IPS-15b (cell line): ENCODE measurements around the gene R3HCC1L.

Experiments used
- H3K27me3 ChIP-seq: one replicate; pipeline ENCODE4 v1.6.1; 2013; ENCODE audit warnings: low read length; ENCODE audit not compliant: control insufficient read depth, insufficient read depth
- H3K36me3 ChIP-seq: one replicate; pipeline ENCODE4 v1.6.1; 2013; ENCODE audit warnings: low read length; ENCODE audit not compliant: control insufficient read depth, insufficient read depth
- H3K4me1 ChIP-seq: one replicate; pipeline ENCODE4 v1.6.1; 2013; ENCODE audit warnings: mild to moderate bottlenecking, low read length; ENCODE audit not compliant: control insufficient read depth, insufficient read depth
- H3K4me3 ChIP-seq: one replicate; pipeline ENCODE4 v1.5.1; 2013; ENCODE audit warnings: low read depth, low read length
- H3K9ac ChIP-seq: one replicate; pipeline ENCODE4 v1.6.1; 2013; ENCODE audit warnings: low read depth, mild to moderate bottlenecking, low read length
- H3K9me3 ChIP-seq: one replicate; pipeline ENCODE4 v1.6.1; 2013; ENCODE audit warnings: mild to moderate bottlenecking, low read length; ENCODE audit not compliant: control insufficient read depth, insufficient read depth

R3HCC1L gene

DNA sequence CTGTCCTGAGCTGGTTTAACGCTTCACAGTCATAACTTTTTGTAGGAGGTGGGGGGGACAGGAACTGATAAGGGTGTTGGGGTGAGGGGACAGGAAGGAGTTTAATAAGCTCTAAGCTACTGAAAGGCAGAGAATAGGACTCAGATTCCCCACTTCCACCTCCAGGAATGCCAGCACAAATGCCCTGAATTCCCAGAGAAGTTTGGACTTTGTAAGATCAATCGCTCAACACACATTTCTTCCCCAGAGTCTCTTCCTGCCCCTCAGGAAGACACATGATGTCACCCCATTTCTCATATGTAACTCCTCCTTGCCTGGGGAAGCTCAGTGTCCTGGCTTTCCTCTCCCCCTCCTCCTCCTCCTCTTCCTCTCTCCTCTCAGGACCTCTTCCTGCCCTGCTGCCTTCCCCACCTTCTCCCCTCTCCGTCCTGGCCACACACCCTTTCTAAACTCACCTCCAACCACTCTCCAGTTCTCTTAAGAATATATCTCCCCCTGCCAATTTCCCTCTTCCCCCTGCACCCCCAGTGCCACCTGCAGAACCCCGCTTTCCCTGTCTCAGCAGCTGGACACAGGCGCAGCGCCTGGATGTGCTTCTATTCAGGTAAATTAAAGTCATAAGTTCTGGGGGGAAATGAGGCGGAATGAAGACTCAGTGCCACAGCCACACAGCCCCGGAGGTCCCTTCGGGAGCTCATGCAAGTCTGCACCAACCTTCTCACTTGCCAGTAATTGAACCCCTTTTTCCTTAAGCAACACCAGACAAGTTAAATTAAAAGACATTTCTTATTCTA lies 138.8 kb downstream of the R3HCC1L start:
- Histone ChIP-seq H3K9ac (no peak overlapping the region), H3K4me1 (peaks cover 9% of the 10 kb centered on the region), H3K9me3 (no peaks in the 10 kb centered on the region), H3K27me3 (no peaks in the 10 kb centered on the region), H3K4me3 (no peak overlapping the region), H3K36me3 (no peaks in the 10 kb centered on the region)

DNA sequence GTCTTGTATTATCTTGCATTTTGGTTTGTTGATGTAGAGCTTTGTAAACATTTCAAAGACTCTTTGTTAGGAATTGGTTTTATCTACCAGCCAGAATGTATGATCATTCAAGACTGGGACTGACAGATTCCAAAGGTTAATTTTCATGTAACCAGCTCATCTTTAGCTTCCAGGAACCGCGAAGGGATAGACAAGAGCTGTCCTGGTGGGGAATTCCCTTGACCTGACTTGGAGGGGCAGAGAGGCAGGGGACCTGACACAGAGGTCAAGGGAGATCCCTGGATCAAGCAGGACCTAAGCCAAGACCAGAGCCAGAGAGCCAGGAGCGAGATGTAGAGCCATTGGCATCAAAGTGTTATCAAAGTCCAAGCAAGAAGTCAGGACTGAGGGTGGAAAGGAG lies 140.1 kb downstream of the R3HCC1L start:
- no peaks in the 10 kb centered on the region for H3K27me3 ChIP-seq
- H3K9me3 ChIP-seq = no peaks in the 10 kb centered on the region
- peaks cover 9% of the 10 kb centered on the region for H3K4me1 ChIP-seq
- H3K36me3 ChIP-seq = no peaks in the 10 kb centered on the region
- H3K4me3 ChIP-seq = no peak overlapping the region
- H3K9ac ChIP-seq = no peak overlapping the region

DNA sequence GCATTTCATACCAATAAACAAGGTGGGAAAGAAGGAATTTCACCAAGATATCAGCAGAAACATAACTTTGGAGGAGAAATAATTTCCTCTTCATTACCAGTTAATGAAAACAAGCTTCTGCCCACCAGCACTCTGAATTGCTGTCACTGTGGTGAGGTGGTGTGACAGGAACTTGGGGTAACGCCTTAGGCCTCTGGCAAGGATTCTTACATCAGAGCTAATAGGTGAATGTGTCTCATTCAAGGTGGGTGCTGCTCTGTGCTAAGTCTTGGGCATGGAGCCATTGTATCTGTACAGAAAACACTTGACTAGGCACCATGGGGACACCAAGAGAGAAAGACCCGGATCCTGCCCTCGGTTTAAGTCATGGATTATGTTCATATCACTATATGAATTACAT lies 141.9 kb downstream of the R3HCC1L start:
- H3K9ac ChIP-seq = no peak overlapping the region
- H3K27me3 ChIP-seq = no peaks in the 10 kb centered on the region
- no peak overlapping the region for H3K4me3 ChIP-seq
- no peaks in the 10 kb centered on the region for H3K9me3 ChIP-seq
- H3K4me1 ChIP-seq = peaks cover 4% of the 10 kb centered on the region
- no peaks in the 10 kb centered on the region for H3K36me3 ChIP-seq

DNA sequence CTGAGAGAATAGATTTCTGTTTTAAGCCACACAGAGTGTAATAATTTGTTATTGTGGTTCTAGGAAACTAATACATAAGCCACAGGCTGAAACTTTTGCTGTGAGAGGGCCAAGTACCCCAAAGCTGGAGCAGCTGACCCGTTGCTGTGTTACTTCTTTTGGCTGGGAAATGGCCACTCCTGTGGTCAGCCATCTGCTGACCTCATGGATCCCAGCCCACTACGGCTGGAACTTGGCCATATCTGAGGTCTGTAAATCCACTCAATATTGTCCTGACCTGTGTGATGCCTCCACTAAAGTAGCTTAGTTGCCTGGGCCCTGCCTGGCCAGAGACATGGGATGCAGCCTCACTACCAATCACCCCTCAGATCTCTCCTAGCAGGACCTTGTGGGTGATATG lies 151.0 kb downstream of the R3HCC1L start:
- H3K36me3 ChIP-seq = no peaks in the 10 kb centered on the region
- no peaks in the 10 kb centered on the region for H3K4me1 ChIP-seq
- no peak overlapping the region for H3K4me3 ChIP-seq
- H3K27me3 ChIP-seq = peaks cover 2% of the 10 kb centered on the region
- no peak overlapping the region for H3K9ac ChIP-seq
- no peaks in the 10 kb centered on the region for H3K9me3 ChIP-seq

DNA sequence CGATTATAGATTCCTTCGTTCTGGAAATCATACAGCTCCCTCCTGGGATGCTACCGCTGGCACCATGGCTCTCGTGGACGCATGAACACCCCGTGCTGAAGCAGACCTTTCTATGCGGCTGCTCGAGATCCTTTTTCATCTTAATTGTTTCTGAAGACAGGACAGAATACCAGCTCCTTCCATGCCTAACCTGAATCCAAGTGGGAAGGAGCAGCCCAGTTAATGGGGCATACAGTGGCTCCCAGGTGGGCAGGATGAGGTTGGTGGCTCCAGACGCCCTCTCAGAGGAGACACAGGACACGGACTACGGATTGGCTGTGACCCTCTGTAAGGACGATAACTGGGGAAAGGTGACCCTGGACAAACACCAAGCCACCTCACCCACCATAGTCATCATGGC lies 152.0 kb downstream of the R3HCC1L start:
- Histone ChIP-seq H3K9me3 (no peaks in the 10 kb centered on the region), H3K9ac (no peak overlapping the region), H3K27me3 (peaks cover 2% of the 10 kb centered on the region), H3K36me3 (no peaks in the 10 kb centered on the region), H3K4me3 (no peak overlapping the region), H3K4me1 (no peaks in the 10 kb centered on the region)

DNA sequence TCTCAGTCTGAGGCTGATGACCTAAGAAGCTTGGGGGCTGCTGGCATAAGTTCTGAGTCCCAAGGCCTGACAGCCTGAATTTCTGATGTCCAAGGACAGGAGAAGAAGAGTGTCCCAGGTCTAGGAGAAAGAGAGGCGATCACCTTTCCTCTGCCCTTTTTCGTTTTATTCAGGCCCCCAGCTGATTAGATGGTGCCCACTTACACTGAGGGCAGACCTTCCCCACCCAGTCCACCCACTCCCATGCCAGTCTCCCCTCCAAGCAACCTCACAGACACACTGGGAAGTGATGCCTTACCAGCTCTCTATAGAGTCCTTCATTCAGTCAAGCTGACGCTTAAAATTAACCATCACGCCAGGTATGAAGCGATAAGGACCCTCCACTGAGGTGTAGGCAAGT lies 152.9 kb downstream of the R3HCC1L start:
- no peaks in the 10 kb centered on the region for H3K4me1 ChIP-seq
- no peak overlapping the region for H3K9ac ChIP-seq
- no peak overlapping the region for H3K4me3 ChIP-seq
- peaks cover 2% of the 10 kb centered on the region for H3K27me3 ChIP-seq
- no peaks in the 10 kb centered on the region for H3K36me3 ChIP-seq
- H3K9me3 ChIP-seq = no peaks in the 10 kb centered on the region

DNA sequence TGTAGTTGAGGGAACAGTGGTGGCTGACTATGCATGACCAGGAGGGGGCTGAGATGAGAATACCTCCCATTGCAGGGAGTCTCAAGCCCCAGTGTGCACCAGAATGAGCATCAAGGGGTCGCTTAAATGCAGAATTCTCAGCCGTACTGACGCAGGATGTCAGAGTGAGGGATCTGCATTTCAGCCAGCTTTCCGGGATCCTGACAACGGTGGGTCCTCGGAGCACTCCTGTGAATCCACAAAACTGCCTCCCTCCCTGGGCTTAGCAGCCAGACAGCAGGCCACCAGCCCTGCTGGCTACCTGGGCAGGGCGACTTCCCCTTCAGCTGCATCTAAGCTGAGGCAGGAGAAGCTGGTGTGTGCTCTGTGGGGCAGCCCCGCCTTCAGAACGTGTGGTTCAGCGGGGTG lies 155.3 kb downstream of the R3HCC1L start:
- Histone ChIP-seq H3K27me3 (no peaks in the 10 kb centered on the region), H3K9ac (no peak overlapping the region), H3K4me3 (no peak overlapping the region), H3K4me1 (no peaks in the 10 kb centered on the region), H3K9me3 (no peaks in the 10 kb centered on the region), H3K36me3 (no peaks in the 10 kb centered on the region)

DNA sequence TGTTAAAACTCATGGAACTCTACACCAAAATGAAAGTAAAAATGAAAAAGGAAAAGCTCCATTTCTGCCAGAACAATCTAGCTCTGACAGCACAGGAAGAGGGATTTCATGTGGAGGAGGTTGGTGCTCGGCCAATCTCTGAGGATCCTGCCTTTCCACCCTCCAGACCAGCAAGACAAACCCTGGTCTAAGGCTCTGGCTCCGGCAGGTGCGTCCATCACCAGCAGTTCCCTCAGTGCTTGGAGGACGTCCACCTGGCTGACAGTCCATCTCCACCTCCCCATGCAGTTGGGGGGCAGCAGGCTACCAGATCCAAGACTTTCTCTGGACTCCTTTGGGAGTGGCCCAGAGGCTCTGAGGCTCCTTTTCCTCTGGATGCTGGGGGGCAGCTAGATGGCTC lies 158.5 kb downstream of the R3HCC1L start:
- Histone ChIP-seq H3K27me3 (no peaks in the 10 kb centered on the region), H3K36me3 (no peaks in the 10 kb centered on the region), H3K9me3 (no peaks in the 10 kb centered on the region), H3K4me3 (no peak overlapping the region), H3K9ac (no peak overlapping the region), H3K4me1 (peaks cover 8% of the 10 kb centered on the region)

DNA sequence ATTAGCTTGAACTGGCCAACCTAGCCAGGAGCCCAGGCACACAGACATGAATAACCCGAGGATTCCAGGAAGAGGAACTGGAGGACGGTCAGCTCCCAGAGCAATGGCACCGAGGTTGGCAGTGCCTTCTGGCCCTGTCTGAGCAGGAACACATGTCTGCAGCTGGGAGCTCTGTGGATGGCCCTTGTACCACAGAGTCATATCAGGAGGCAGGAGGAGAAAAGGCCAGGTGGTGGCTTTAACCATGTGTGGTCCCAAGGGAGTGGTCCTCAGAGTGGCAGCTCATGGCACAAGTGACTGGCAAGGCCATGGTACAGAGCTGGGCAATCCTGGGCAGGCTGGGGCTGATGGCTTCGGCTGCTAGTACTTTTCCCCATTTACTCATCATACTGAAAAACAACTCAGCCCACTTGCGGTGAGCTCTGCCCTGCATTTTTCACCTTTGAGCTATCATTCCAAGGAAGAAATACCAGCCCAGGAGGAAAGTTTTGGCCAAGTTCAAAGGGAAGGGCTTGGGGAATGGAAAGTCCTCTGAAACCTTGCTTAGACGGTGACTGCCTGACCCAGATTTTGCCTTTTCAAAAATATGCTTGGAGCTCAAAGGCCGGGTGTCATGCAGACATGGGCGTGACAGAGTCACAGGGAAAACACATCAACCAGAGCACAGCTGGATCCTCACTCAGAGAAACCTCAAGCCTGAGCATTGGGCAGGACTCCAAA lies 159.3 kb downstream of the R3HCC1L start:
- Histone ChIP-seq H3K9me3 (no peaks in the 10 kb centered on the region), H3K36me3 (no peaks in the 10 kb centered on the region), H3K4me3 (no peak overlapping the region), H3K9ac (no peak overlapping the region), H3K4me1 (peaks cover 8% of the 10 kb centered on the region), H3K27me3 (no peaks in the 10 kb centered on the region)

DNA sequence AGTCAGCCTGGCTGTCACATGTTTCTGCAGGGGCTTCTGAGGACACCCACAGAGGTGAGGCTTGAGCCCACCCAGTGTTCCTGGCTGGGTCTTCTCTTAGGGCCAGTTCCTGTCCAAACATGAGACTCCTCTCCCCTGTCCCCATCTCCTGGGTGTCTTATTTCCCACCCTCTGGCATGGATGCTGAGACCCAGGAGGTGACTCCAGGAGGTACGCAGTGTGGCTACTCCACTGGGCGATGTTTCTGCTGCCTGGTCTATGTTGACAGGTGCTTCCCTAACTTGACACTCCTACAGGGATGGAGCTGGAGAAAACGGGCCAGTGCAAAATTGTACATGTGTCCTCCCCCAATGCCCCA lies 159.8 kb downstream of the R3HCC1L start:
- peaks cover 8% of the 10 kb centered on the region for H3K4me1 ChIP-seq
- H3K4me3 ChIP-seq = no peak overlapping the region
- no peaks in the 10 kb centered on the region for H3K9me3 ChIP-seq
- no peaks in the 10 kb centered on the region for H3K36me3 ChIP-seq
- H3K27me3 ChIP-seq = no peaks in the 10 kb centered on the region
- no peak overlapping the region for H3K9ac ChIP-seq
